Measurements from ENCODE around the gene CHAD. TPM values are rescaled to one million over a fixed set of nuclear protein-coding genes. Genes with fewer than 3 reads are reported as not detected.
A peak's percentile ranks its signal among the peaks of the same experiment; 100 is the strongest.

CHAD gene, protein sequence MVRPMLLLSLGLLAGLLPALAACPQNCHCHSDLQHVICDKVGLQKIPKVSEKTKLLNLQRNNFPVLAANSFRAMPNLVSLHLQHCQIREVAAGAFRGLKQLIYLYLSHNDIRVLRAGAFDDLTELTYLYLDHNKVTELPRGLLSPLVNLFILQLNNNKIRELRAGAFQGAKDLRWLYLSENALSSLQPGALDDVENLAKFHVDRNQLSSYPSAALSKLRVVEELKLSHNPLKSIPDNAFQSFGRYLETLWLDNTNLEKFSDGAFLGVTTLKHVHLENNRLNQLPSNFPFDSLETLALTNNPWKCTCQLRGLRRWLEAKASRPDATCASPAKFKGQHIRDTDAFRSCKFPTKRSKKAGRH
- total RNA-seq (2014; rRNA removed; shearing (Covaris generic)): not detected in 2 replicates

DNA sequence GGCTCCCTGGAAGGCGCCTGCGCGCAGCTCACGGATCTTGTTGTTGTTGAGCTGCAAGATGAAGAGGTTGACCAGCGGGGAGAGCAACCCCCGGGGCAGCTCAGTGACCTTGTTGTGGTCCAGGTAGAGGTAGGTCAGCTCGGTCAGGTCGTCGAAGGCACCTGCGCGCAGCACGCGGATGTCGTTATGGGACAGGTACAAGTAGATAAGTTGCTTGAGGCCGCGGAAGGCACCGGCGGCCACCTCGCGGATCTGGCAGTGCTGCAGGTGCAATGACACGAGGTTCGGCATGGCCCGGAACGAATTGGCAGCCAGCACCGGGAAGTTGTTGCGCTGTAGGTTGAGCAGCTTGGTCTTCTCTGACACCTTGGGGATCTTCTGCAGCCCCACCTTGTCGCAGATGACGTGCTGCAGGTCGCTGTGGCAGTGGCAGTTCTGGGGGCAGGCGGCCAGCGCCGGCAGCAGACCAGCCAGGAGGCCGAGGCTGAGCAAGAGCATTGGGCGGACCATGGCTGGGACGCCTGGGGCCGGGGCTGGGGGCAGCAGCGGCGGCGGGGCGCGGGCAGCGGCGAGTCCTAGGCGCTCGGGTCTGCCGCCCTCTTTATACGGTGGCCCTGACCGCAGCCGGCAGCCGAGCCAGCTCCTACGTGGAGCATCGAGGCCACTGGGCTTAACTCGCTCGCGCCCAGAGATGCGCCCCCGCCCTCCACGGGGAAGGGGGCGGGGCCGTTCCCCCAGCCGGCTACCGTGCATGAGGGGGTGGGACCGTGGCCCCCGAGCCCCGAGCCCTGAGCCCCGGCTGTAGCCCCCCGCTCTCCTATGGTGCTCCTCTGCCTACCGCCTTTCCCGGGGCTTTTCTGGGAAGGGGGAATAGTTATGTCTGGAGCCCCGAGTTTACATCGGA is at the start of gene CHAD:
TSS of gene CHAD (minus strand) at position 577 of the 904 bp plus-strand sequence. CDS start at position 510, 67 bp downstream.
- DNase-seq (ENCODE audit: low spot score): no peak

DNA sequence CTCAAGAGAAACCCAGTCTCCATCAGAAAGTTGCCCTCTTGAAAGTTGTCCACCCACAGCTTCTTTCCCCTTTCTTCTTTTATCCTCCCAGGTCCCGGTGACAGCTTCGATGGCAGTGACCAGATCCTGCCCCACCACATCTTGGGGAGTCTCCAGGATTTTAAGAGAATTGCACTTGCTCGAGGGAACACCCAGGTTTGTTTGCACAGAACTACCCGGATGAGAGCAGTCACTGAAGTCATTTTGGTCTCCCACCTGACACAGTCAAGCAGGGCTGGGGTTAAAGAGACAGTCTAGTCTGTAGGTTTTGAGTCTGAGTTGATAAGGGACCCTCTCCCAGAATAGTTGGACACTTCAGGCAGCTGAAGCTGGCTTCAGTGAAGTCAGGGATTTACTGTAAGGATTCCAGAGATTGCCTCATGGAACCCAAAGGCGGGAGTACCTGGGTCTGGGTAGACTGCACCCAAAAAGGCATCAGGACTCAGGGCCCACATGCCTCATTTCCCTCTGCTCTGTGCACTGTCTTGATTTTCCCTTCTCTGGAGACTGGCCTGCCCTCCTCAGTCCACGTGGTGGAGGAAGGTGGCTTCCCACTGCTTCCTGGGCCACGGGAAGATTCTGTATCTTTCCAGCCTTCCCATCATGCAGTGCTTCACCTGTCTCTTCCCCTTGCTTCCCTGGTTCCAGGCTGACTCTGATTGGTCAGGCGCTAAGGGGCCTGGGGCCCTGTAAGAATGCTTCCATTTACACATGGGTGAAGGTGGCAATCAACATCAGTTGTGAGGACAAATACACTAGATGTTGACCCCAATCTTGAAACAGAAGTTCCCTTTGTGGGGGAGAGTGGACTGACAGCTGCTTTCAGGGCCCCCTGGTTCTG is 49.1 kb upstream of the CHAD start:
- no peak for DNase-seq (ENCODE audit: low spot score)

DNA sequence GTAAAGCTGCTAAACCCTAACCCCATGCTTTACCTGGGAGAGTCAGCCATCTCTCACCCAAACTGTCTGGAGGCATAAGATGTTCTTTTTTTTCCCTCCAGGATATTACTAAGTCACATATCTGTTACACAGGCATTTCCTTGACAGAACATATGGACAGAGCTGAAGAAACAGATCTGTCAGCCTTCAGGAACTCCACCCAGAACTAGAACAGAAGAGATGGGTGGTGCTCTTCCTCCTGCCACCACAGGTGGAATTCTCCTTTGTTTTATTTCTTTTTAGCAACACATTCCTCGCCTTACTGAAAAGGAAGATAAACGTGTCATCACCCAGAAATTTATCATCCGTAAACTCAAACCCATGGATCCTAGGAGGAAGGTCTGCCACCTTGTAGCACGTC is 48.3 kb upstream of the CHAD start:
- no peak for DNase-seq (ENCODE audit: low spot score)

DNA sequence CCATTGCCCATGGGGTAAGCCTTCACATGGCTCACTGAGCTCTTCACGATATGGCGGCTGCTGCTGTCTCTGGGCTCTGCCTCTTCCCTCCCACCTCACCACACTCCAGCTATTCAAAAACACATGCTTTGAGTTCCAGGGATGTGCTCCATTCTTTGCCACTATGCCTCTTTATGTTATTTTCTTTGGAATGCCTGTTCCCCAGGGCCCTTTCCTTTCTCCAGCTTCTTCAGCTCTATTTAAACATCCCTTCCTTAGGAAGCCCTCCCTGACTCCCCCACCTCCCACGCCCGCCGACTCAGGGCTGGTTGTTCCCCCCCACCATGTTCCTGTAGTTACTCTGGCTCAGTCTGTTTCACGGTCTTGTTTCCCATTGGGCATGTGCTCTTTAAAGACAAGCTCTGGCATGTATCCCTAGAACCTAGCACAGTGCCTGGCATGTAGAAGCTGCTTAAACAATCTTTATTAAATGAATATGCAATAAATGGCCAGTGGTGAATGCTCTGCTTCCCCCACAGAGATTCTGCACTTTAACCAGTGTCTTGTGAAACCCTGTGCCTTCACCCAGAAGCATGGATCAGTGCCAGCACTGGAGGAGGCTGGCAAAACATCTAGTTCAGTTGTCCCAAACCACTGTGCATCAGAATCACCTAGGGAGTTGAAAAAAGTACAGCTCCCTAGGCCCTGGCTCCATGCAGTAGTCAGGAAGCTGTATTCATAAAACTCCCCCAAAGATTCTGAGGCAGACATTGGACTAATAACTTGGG is 46.4 kb upstream of the CHAD start:
- no peak for DNase-seq (ENCODE audit: low spot score)

DNA sequence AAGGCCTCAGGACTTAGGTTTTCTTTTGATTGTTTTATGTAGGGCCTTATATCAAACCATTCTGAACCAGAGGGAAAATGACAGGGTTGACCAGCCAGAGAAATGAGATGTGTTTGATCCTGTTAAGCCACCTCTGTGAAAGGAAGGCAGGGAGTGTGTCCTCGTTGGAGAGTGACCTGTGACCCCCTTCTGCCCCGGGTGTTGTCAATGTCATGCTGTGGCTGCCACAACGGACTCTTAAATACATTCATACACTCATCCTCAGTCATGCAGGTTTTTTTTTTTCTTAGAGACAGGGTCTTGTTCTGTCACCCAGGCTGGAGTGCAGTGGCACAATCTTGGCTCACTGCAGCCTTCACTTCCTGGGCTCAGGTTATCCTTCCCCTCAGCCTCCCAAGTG is 45.7 kb upstream of the CHAD start:
- DNase-seq (ENCODE audit: low spot score): no peak

DNA sequence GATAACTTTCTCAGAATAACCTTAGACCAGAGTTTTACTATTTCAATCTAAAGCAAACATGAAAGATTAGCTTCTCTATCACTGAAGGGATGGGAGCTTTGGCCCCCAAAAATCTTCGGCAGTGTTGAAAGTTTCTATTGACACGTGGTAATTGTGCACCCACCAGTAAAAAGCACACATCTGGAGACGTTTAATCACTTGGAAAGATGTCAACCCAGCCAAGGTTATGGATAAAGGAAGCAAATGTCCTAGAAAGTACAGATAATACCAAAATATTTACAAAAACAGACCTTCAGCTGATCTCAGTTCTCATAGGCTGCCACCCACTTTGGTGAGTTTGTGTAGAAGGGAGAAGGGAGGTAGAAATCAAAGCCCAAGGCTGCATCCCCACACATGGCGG is 44.8 kb upstream of the CHAD start:
- DNase-seq (ENCODE audit: low spot score): no peak

DNA sequence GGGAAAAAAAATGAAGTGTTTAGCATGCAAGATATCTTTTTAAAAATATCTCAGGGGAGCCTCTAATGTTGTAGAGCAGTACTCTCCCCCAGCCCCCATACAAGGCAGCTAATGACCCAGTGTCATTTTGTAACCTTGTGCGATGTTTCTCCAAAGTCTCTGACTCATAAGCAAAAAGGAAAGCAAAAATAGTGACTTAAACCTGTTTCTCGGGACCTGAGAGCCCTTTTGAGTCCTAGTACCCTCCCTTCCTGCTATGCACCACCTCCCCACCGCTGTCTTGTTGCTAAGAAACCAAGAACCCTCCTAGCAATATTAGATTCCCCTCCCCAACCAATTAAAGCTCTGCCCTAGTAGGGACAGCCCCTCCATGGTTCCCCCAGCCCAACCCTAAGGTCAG is 42.4 kb upstream of the CHAD start:
- peak; percentile 45 for DNase-seq (ENCODE audit: low spot score)

DNA sequence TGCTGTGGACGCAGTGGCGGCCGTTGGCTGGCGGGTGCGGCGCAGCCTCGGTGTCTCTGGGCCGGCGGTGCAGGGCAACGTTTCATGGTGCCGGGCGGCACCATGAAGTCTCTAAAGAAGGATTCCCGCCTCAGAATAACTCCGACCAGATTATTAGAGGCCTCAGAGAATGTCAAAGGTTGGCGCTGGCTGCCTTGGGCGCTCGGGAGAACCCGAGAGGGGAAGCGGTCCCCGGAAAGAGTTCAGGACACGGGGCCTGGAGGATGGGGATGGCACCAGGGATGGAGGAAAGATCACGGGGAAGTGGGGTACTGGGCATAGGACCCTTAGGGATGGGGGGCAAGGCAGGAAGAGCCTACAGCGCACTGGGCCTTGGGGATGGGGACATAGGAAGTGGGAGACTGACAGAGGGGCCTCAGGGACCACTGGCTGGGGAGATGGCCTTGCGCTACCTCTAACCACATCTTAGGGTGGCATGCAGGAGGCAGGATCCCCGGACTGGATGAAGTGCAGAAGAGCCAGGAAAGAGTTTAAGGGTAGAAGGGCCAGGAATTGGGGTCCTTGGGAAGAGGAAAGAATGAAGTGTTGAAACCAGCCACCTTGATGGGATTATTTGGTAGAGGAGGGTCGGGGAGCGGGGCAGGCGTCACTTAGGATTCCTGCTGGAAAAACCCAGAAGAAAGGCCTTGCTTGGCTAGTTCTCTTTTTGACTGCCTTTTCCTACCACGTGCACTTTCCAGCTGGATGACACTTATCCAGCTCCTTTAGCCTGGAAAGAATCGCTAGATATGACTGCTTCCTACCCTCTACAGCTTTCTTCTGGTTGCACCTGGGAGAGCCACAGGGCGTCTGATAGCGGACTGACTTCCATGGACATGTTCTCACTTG is 40.1 kb upstream of the CHAD start:
- DNase-seq (ENCODE audit: low spot score): no peak

DNA sequence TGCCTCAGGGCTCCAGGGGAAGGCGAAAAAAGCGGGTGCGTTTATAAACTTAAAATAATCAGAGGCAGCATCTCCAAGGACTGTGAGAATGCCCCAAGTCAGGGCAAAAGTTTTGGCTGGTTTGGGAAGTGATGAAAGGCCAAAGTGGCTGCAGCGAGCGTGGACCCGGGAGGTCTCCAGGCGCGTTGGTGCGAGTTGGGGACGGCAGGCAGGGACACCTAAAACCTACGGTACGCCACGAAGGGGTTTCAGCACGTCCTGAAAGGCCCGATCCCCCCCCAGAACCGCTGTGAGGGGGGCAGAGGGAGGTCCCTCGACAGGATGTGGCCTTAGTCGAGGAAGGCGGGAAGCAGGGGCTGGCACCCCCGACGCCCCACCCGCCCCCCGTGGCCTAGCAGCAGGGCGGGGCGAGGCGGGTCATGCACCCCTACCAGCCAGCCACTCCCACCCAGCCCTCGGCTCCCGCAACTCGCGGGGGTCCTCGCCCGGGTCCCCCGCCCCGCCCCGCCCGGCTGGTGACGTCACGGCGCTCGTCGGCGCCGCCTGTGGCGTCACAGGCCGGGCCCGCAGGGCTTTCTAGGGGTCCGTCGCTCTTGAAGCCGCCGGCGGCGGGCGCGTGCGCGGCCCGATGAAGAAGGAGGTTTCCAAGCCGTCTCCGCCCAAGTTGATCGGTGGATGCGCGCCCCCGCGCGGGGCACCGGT is 39.3 kb upstream of the CHAD start, which contains the start of gene MYCBPAP:
TSS of gene MYCBPAP (plus strand) at position 569 of the 702 bp plus-strand sequence. CDS start 236 bp downstream, outside the sequence.
- no peak for DNase-seq (ENCODE audit: low spot score)

DNA sequence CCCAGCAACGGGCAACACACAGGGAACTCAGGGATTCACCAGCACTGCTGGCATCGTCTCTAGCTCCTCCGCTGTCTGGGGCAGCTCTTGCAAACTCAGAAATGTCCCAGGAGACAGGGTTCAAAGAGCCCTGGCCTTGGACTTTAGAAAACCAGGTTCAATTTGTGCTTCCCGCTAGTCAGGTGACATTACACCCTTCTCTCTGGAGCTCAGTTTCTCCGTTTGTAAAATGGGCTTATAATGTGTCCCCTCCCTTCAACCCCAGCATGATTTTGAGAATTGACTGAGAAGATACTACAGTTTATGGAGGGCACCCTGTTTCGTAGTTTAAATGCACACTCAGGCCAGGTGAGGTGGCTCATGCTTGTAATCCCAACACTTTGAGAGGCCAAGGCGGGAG is 37.6 kb upstream of the CHAD start:
- DNase-seq (ENCODE audit: low spot score): no peak

DNA sequence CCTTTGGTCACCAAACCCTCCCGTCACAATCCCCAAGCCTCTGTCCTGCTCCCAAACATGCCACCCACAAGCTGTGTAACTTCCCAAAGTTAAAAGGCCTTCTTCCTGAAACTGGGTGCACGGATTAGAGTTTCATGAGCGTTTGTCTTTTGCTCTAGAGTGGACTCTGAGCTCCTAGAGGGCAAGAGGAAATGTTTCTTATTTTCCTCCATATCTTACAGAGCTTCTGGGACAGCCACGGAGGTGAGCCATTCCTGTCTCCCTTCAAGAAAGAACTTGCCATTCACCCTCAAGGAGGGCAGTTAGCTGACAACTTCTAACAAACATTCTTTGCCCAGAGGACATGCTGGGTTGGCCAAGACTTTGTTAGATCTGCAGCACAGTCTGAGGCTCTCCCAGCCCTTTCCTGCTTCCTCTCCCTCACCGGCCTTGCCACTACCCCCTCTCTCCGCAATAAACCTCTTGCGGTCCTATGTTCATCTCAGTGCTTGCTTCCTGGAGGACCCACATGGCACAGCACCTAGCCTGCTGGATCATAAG is 37.0 kb upstream of the CHAD start:
- DNase-seq (ENCODE audit: low spot score): no peak

DNA sequence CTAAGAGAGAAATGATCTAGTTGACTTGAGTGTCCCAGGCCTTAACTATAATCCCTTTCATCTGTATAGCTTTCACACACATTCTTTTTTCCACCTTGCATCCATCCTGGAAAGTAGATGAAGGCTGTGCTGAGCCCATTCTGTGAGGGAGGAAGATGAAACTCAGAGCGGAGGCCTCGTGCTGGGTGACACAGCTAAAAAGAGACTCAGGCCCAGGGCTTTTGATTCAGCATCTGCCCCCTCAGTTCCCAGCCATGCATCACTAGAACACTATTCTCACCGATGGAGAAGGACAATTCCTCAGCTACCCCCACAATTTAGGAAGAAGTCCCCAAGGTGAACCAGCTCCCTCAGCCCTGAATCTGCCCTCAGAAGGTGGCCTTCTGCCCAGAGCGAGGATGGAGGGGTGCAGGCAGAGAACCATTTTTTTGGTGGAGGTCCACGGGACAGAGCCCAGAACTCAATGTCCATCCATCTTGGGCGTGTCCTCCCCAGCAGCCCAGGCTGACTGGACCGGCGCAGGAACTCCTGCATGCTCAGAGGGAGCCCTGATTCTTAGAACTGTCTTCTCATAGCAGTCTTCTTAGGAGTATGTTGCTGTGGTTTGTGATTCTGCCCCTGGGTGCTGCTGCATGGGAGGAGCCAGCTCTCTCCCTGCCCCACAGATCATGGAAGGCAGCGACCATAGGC is 33.8 kb upstream of the CHAD start:
- DNase-seq (ENCODE audit: low spot score): no peak

DNA sequence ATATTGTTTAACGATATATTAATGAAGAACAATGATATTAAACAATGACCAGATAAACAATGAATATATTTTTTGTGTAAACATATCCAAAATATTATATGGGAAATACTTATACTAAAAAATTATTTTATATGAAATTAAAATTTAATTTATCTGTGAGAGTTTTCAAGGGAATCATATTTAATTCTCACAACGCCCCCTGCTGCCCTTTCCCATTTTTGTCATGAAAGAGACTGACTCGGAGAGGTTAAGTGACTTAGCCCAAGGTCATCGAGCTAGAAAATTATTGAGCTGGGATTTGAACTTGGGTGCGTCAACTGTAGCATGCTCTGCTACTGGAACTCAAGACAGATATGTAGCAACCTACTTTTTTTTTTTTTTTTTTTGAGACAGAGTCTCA is 32.4 kb upstream of the CHAD start:
- DNase-seq (ENCODE audit: low spot score): no peak

DNA sequence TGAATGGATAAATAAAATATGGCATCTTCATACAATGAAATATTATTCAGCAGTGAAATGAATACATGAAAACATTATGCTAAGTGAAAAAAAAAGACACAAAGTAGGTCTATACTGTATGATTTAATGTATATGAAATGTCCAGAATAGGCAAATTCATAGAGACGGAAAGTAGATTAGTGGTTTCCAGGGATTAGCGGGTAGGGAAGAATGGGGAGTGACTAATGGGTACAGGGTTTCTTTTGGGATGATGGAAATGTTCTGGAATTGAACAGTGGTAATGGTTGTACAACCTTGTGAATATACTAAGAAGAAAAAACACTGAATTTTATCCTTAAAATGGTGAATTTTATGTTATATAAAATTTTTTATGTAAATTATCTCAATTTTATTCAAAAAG is 31.0 kb upstream of the CHAD start:
- DNase-seq (ENCODE audit: low spot score): no peak

DNA sequence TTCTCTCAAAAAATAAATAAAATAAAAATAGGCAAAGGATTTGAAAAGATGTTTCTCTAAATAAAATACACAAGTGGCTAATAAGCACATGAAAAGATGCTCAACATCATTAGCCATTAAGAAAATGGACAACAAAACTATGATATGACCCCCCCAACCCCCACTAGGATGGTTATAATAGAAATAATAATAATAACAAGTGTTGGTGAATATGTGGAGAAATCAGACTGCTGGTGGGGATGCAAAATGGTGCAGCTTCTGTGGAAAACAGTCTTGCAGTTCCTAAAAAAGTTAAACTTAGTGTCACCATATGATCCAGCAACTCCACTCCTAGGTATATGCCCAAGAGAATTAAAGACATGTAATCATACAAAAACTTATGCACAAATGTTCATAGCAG is 30.6 kb upstream of the CHAD start:
- no peak for DNase-seq (ENCODE audit: low spot score)

DNA sequence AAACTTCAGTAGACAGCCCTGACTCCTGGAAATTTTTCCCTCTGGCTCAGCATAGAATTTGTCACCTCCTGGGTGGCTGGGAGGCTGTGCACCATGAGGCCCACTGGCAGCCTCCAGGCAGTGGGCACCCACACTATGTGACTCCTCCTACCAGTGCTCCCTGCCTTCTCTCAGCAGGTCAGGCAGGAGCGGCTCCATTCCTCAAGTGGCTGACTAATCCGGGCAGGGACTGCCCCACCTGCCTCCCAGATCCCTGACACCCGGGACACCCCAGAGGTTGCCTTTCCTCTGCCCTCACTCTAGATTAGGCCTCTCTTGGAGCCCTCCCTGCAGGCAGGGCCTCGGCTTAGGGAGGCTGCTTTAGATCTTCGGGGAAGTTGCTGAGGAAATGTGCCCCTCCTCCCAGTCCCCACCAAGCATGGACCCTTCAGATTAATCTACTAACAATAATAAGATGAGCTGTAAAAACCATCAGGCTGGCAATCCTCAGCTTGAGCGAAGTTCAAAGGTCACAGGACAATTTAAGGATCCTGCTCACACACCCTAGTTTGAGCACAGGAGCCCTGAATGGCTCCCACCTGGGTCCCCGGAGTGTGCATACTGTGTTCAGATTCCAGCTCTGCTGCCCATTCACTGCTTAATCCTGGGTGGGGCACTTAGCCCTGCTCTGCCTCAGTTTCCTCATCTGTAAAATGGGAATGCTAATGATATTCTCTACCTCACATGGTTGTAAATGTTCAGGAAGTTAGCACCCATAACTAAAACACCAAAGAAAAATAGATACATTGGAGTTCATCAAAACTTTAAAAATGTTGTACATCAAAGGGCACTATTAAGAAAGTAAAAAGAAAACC is 29.6 kb upstream of the CHAD start:
- no peak for DNase-seq (ENCODE audit: low spot score)

DNA sequence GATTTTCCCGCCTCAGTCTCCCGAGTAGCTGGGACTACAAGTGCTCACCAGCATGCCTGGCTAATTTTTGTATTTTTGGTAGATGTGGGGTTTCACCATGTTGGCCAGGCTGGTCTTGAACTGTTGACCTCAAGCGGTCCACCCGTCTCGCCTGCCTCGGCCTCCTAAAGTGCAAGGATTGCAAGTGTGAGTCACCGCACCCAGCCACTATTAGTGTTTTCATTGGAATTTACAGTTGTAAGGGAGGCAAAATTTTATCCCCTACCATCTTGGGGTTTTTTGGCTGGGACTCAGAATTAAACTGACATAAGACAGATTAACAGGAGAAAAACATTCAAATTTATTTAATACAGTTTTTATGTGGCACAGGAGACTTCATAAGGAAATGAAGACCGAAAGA is 27.2 kb upstream of the CHAD start:
- DNase-seq (ENCODE audit: low spot score): no peak

Measured in H4 (cell line).